ENCODE data around the gene ATRNL1. TPM values are rescaled to one million over a fixed set of nuclear protein-coding genes. Genes with fewer than 3 reads are reported as not detected.

Gene ATRNL1
- total and polyA plus RNA-seq, 2 of the 8 experiments (the other 6 are each of a cell fraction or from before 2014, with no cell fraction given): 5.1 to 17.6 TPM

GRCh38 chr10:115989621-115990020 lies 896.5 kb downstream of the ATRNL1 start (continued):
- no peak for TF ChIP-seq NRF1 (IDR thresholded peaks at IDR 0.05; ENCODE audit: low read depth, low read length)
- no peak for TF ChIP-seq MAFK (IDR thresholded peaks at IDR 0.05; ENCODE audit: low read depth, low read length)
- no peak for TF ChIP-seq RXRA (IDR thresholded peaks at IDR 0.05; ENCODE audit: insufficient read depth, low read depth, low read length)
- no peak for TF ChIP-seq CTCF (IDR thresholded peaks at IDR 0.05; ENCODE audit: control extremely low read depth in 1 of 3, insufficient read depth in 1 of 3, low read depth in 1 of 3, low read length in 3 of 3)

Data from H1 (cell line).